WERI-Rb-1 (cell line): ENCODE results near the gene TRIL.

Experiments
- DNase-seq: peaks from one replicate; pipeline ENCODE4 v3.0.0-alpha.2; 2020
- H3K27ac ChIP-seq: fragments of 250-450 bp; sonication (Bioruptor Pico); 2 replicates; pipeline ENCODE4 v1.5.1; 2020; ENCODE audit warnings: mild to moderate bottlenecking, moderate library complexity
- H3K27me3 ChIP-seq: fragments of 250-450 bp; sonication (Bioruptor Pico); 2 replicates; pipeline ENCODE4 v1.5.1; 2021; ENCODE audit warnings: mild to moderate bottlenecking, low read depth, moderate library complexity; ENCODE audit not compliant: insufficient read depth, severe bottlenecking
- H3K36me3 ChIP-seq: fragments of 250-450 bp; sonication (Bioruptor Pico); 2 replicates; pipeline ENCODE4 v1.5.1; 2020; ENCODE audit warnings: mild to moderate bottlenecking, moderate library complexity
- H3K4me3 ChIP-seq: 2 replicates; pipeline ENCODE4 v1.5.1; 2011; ENCODE audit warnings: low read depth, mild to moderate bottlenecking, control low read depth, low read length
- H3K9me3 ChIP-seq: fragments of 250-450 bp; sonication (Bioruptor Pico); 2 replicates; pipeline ENCODE4 v1.5.1; 2021; ENCODE audit warnings: mild to moderate bottlenecking, moderate library complexity; ENCODE audit not compliant: severe bottlenecking
- TF ChIP-seq, protein P1 (sequence below): IDR thresholded peaks from 2 replicates; pipeline ENCODE4 v1.5.1; 2011; ENCODE audit warnings: low read depth, mild to moderate bottlenecking, control low read depth, inconsistent platforms, low read length

The TRIL gene

DNA sequence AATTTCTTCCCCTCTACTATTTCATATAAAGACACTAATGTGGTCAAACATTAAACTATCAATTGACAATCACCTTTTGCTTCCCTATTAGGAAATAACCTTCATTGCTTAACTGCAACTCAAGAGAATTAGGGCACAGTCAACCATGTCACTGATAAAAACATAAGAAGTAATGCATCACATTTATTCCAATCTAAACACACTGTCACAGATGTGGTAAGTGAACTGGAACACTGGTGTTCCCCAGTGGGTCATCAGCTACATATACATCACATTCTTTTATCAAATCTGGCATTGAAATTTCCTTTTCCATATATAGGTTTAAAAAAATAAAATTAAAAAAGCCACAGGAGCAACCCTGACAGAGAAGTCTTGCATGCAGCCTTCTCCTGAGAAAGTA lies 3.7 kb downstream of the TRIL start:
- TF ChIP-seq, protein P1, sequence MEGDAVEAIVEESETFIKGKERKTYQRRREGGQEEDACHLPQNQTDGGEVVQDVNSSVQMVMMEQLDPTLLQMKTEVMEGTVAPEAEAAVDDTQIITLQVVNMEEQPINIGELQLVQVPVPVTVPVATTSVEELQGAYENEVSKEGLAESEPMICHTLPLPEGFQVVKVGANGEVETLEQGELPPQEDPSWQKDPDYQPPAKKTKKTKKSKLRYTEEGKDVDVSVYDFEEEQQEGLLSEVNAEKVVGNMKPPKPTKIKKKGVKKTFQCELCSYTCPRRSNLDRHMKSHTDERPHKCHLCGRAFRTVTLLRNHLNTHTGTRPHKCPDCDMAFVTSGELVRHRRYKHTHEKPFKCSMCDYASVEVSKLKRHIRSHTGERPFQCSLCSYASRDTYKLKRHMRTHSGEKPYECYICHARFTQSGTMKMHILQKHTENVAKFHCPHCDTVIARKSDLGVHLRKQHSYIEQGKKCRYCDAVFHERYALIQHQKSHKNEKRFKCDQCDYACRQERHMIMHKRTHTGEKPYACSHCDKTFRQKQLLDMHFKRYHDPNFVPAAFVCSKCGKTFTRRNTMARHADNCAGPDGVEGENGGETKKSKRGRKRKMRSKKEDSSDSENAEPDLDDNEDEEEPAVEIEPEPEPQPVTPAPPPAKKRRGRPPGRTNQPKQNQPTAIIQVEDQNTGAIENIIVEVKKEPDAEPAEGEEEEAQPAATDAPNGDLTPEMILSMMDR = no peak
- Histone ChIP-seq H3K27ac (no peak overlapping the region), H3K36me3 (no peaks in the 10 kb centered on the region), H3K9me3 (no peaks in the 10 kb centered on the region), H3K27me3 (peaks cover 93% of the 10 kb centered on the region), H3K4me3 (no peak overlapping the region)
- no peak for DNase-seq

DNA sequence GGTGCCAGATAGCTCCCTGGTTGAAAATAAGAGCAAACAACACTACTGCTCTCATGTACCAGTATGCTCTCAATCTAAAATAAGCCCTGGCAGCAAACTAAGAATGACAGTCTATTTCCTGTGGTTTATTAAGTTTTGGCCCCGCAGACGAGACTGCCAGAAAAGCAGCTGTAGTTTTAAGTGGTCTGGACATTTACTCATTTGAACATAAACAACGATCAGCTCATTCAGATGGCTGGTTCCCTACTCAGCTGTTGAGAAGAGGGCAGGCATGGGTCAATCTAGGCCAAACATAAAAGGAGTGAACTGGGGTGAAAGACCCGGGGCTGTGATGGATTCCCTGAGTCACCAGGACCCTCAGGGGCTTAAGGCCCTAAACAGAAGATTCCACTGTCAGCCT lies 4.5 kb downstream of the TRIL start:
- Histone ChIP-seq H3K9me3 (no peaks in the 10 kb centered on the region), H3K27ac (no peak overlapping the region), H3K27me3 (peaks cover 85% of the 10 kb centered on the region), H3K4me3 (no peak overlapping the region), H3K36me3 (no peaks in the 10 kb centered on the region)
- TF ChIP-seq, protein P1 = no peak
- no peak for DNase-seq

DNA sequence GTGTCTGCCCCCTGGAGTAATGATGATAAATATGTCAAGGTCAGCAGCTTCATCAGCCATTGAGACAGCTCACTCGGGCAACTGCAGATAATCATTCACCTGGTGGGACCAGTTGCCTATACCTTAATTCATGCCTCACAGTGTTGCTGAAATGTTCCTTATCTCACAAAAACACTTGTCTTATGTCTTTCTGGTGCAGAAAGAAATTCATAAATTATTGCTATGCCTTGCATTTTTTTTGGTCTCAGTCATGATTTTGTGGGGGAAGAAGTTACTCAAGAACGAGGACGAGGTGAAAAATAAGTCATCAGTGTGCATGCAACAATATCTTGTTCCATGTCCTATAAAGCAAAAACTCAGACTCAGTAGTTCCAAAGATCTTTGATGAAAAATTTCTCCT lies 16.0 kb downstream of the TRIL start:
- TF ChIP-seq, protein P1 = no peak
- DNase-seq = no peak
- H3K4me3 ChIP-seq = no peak overlapping the region
- no peaks in the 10 kb centered on the region for H3K36me3 ChIP-seq
- no peak overlapping the region for H3K27ac ChIP-seq
- H3K9me3 ChIP-seq = no peaks in the 10 kb centered on the region
- peaks cover 2% of the 10 kb centered on the region for H3K27me3 ChIP-seq

DNA sequence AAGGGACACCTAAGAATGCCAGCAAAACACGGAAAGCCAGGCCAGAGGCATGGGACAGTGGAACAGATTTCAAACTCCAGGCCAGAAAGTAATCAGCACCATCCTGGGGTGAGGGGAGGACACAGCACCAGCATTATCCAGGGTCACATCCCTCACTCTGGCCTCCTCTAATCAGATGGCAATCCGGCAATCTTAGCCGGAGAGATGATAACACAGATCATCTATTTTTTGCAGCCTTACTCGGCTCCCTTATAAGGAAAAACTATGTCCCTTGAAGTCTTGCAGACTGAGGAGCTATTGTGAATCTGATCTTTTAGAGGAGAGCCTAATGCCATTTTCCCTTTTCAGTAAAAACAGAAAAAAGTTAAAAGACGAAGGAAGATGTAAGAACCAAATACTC lies 16.5 kb downstream of the TRIL start:
- TF ChIP-seq, protein P1 = no peak
- peak; percentile 35 for DNase-seq
- Histone ChIP-seq H3K36me3 (no peaks in the 10 kb centered on the region), H3K9me3 (no peaks in the 10 kb centered on the region), H3K4me3 (no peak overlapping the region), H3K27ac (no peak overlapping the region), H3K27me3 (peaks cover 2% of the 10 kb centered on the region)

DNA sequence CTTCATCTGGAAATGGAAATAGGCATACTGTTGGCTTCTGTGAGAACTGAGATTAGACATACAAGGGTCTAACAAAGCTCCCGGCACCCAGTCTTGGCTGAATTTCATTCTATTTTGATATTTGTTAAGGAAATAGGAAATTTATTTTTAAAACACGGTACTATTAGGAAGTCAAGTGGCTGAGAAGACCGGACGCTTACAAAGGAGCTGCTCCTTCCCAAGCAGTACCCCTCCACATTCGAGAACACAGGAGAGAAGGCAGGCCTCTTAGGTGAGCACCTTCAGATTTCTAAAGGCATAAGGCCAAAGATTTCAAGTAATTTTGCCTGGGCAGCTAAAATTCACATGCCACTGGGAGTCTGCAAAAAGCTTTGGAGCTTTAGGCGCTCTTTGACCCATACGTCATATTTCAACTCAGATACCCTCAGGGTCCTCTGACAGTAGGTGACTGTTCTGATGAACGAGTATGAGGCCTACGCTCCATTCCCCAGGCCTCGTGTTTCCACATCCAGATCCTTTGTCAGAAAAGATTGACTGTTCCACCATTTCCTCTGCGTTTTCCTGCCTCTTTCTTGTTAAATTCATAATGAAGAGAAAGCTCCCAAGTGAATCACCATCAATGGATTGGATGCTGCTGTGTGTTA lies 17.3 kb downstream of the TRIL start:
- no peaks in the 10 kb centered on the region for H3K36me3 ChIP-seq
- TF ChIP-seq, protein P1 = no peak

More for the DNA sequence above, 17.3 kb downstream of the TRIL start:
- H3K27me3 ChIP-seq = peaks cover 5% of the 10 kb centered on the region
- DNase-seq = no peak
- H3K27ac ChIP-seq = no peak overlapping the region
- no peaks in the 10 kb centered on the region for H3K9me3 ChIP-seq
- no peak overlapping the region for H3K4me3 ChIP-seq
